Right atrium auricular region (tissue), 2 donors: ENCODE measurements around the gene GTPBP6. TPM values are rescaled to one million over a fixed set of nuclear protein-coding genes. Genes with fewer than 3 reads are reported as not detected.

ENCODE experiments used
- DNase-seq: peaks from one replicate; pipeline ENCODE4 v3.0.0-alpha.2; 2019; ENCODE audit warnings: low spot score
- H3K27ac ChIP-seq, 2 donors: fragments of 200-600 bp; sonication (generic); 1 replicate in 1 of 2; 2 replicates in 1 of 2; pipeline ENCODE4 v1.5.1; 2016 to 2019
- H3K27me3 ChIP-seq, 2 donors: fragments of 200-600 bp; sonication (generic); one replicate each; pipeline versions ENCODE4 v1.5.1 to v1.6.0; 2017 to 2019
- H3K36me3 ChIP-seq: fragments of 200-600 bp; sonication (generic); one replicate; pipeline ENCODE4 v1.5.1; 2016
- H3K4me1 ChIP-seq, 2 donors: fragments of 200-600 bp; sonication (generic); one replicate each; pipeline versions ENCODE4 v1.5.1 to v1.6.0; 2017 to 2019
- H3K4me3 ChIP-seq, 2 donors: fragments of 200-600 bp; sonication (generic); 1 replicate in 1 of 2; 2 replicates in 1 of 2; pipeline ENCODE4 v1.5.1; 2017 to 2019; ENCODE audit warnings: mild to moderate bottlenecking in 1 of 2, moderate library complexity in 1 of 2
- H3K9me3 ChIP-seq, 2 donors: fragments of 200-600 bp; sonication (generic); one replicate each; pipeline ENCODE4 v1.5.1; 2019
- CTCF ChIP-seq, 2 donors: fragments of 200-600 bp; sonication (generic); IDR thresholded peaks; one replicate each; pipeline ENCODE4 v1.5.1; 2019; ENCODE audit warnings: antibody characterized with exemption in 2 of 2
- total RNA-seq, 2 donors: library from RNA; depleted of rRNA; stranded (reverse); fragments of >200 nt; gene quantifications; one replicate each; pipeline ENCODE4 v1.1.0, GENCODE V29; 2016

The GTPBP6 gene
- total RNA-seq, result 10 to 100 TPM; 44.6 to 52.1 TPM

GRCh38 chrX:318739-319578, at the start of gene GTPBP6:
Gene GTPBP6, minus strand, starts transcription at chrX:318796. Its CDS starts 9 bp downstream, at chrX:318787.
- peak in 1 of 2 donors; percentile 39 for TF ChIP-seq CTCF (IDR thresholded peaks at IDR 0.05)
- Histone ChIP-seq H3K27ac (peak within 1 kb of the TSS; percentile 90 to 92), H3K27me3 (no peaks in the 10 kb centered on the region), H3K4me1 (peaks cover 0 to 32% of the 10 kb centered on the region in 2 donors), H3K9me3 (no peaks in the 10 kb centered on the region), H3K4me3 (peak within 1 kb of the TSS; percentile 91 to 97), H3K36me3 (peaks cover 15% of the 10 kb centered on the region)
- peak; percentile 100 for DNase-seq

GRCh38 chrX:367866-368265, 49.3 kb upstream of the GTPBP6 start:
- H3K27ac ChIP-seq, result peak overlapping the region; percentile 88 to 95
- no peak overlapping the region for H3K4me3 ChIP-seq
- H3K4me1 ChIP-seq, result peaks cover 0 to 36% of the 10 kb centered on the region in 2 donors
- TF ChIP-seq CTCF (IDR thresholded peaks at IDR 0.05), result no peak
- no peak for DNase-seq
- H3K36me3 ChIP-seq, result no peaks in the 10 kb centered on the region
- H3K27me3 ChIP-seq, result no peaks in the 10 kb centered on the region
- no peaks in the 10 kb centered on the region for H3K9me3 ChIP-seq

GRCh38 chrX:367349-367748, 48.8 kb upstream of the GTPBP6 start:
- H3K27ac ChIP-seq, result peak overlapping the region; percentile 88 to 95
- H3K4me3 ChIP-seq, result no peak overlapping the region
- DNase-seq, result no peak
- H3K4me1 ChIP-seq, result peaks cover 0 to 31% of the 10 kb centered on the region in 2 donors
- H3K36me3 ChIP-seq, result no peaks in the 10 kb centered on the region
- no peak for TF ChIP-seq CTCF (IDR thresholded peaks at IDR 0.05)
- H3K9me3 ChIP-seq, result no peaks in the 10 kb centered on the region
- no peaks in the 10 kb centered on the region for H3K27me3 ChIP-seq

- no peak for TF ChIP-seq CTCF (IDR thresholded peaks at IDR 0.05)
- no peak overlapping the region for H3K4me3 ChIP-seq
- no peaks in the 10 kb centered on the region for H3K27me3 ChIP-seq
- peak overlapping the region in 1 of 2 donors; percentile 16 for H3K27ac ChIP-seq
- DNase-seq, result no peak
- H3K4me1 ChIP-seq, result peaks cover 0 to 10% of the 10 kb centered on the region in 2 donors
- peaks cover 25% of the 10 kb centered on the region for H3K36me3 ChIP-seq
- H3K9me3 ChIP-seq, result peaks cover 0 to 20% of the 10 kb centered on the region in 2 donors
Observed at GRCh38 chrX:363621-364375, 45.2 kb upstream of the GTPBP6 start.

- Histone ChIP-seq H3K4me3 (no peak overlapping the region), H3K4me1 (peaks cover 0 to 6% of the 10 kb centered on the region in 2 donors), H3K27me3 (no peaks in the 10 kb centered on the region), H3K36me3 (peaks cover 27% of the 10 kb centered on the region), H3K9me3 (peaks cover 0 to 20% of the 10 kb centered on the region in 2 donors), H3K27ac (no peak overlapping the region)
- no peak for TF ChIP-seq CTCF (IDR thresholded peaks at IDR 0.05)
- no peak for DNase-seq
Observed at GRCh38 chrX:362937-363620, 44.5 kb upstream of the GTPBP6 start.
